H4 (cell line): ENCODE results near the gene PDIA6. TPM values are rescaled to one million over a fixed set of nuclear protein-coding genes. Genes with fewer than 3 reads are reported as not detected.

Experiments used
- DNase-seq: peaks from one replicate; pipeline ENCODE4 v3.0.0-alpha.2; 2015; ENCODE audit warnings: low spot score
- total RNA-seq: library from RNA; depleted of rRNA; stranded (reverse); fragments of >200 nt; shearing (Covaris generic); gene quantifications from 2 replicates; pipeline ENCODE4 v1.2.3, GENCODE V29; 2014; rRNA removed

The PDIA6 gene
- 277 and 293 TPM in 2 replicates for total RNA-seq

- DNase-seq, result peak; percentile 86
Measured at GRCh38 chr2:10812362-10813162, at the start of gene PDIA6. PDIA6 (minus strand) TSS chr2:10812785; CDS start chr2:10812696, 89 bp downstream.

GRCh38 chr2:10862330-10862729 lies 49.7 kb upstream of the PDIA6 start:
- DNase-seq, result no peak

- DNase-seq, result no peak
Measured at GRCh38 chr2:10861765-10862164, 49.2 kb upstream of the PDIA6 start.

- no peak for DNase-seq
Measured at GRCh38 chr2:10860814-10861325, 48.3 kb upstream of the PDIA6 start.

- DNase-seq, result no peak
Measured at GRCh38 chr2:10860081-10860813, 47.7 kb upstream of the PDIA6 start.

- DNase-seq, result no peak
Measured at GRCh38 chr2:10859278-10859677, 46.7 kb upstream of the PDIA6 start.

- DNase-seq, result no peak
Measured at GRCh38 chr2:10848541-10848940, 36.0 kb upstream of the PDIA6 start.

GRCh38 chr2:10847008-10847407 lies 34.4 kb upstream of the PDIA6 start:
- DNase-seq, result no peak

GRCh38 chr2:10846110-10846861 lies 33.7 kb upstream of the PDIA6 start:
- DNase-seq, result no peak

- DNase-seq, result no peak
Measured at GRCh38 chr2:10845640-10846039, 33.1 kb upstream of the PDIA6 start.

- DNase-seq, result peak; percentile 49
Measured at GRCh38 chr2:10844097-10844496, 31.5 kb upstream of the PDIA6 start.

GRCh38 chr2:10842506-10842905 lies 29.9 kb upstream of the PDIA6 start:
- DNase-seq, result no peak

GRCh38 chr2:10841547-10842219 lies 29.1 kb upstream of the PDIA6 start:
- no peak for DNase-seq

- DNase-seq, result no peak
Measured at GRCh38 chr2:10839813-10840212, 27.2 kb upstream of the PDIA6 start.

- DNase-seq, result no peak
Measured at GRCh38 chr2:10838734-10839133, 26.1 kb upstream of the PDIA6 start.

GRCh38 chr2:10837298-10838266 lies 25.0 kb upstream of the PDIA6 start:
- DNase-seq, result no peak

- DNase-seq, result peak; percentile 26
Measured at GRCh38 chr2:10835052-10835970, 22.7 kb upstream of the PDIA6 start.

- no peak for DNase-seq
Measured at GRCh38 chr2:10834068-10834655, 21.6 kb upstream of the PDIA6 start.

- DNase-seq, result no peak
Measured at GRCh38 chr2:10833021-10833420, 20.4 kb upstream of the PDIA6 start.
